NB4 (cell line): ENCODE results near the gene GCSAM.

Experiments used
- DNase-seq: peaks from one replicate; pipeline ENCODE4 v3.0.0; 2010; ENCODE audit warnings: low read depth
- H3K4me3 ChIP-seq: one replicate; pipeline ENCODE4 v1.5.1; 2011; ENCODE audit warnings: mild to moderate bottlenecking, low read depth, low read length, moderate library complexity
- CTCF ChIP-seq: IDR thresholded peaks from one replicate; pipeline ENCODE4 v1.5.1; 2012; ENCODE audit warnings: low read depth, low read length
- MAX ChIP-seq: IDR thresholded peaks from 2 replicates; pipeline ENCODE4 v1.6.1; 2011; ENCODE audit warnings: low read depth, low read length
- MYC ChIP-seq: IDR thresholded peaks from 2 replicates; pipeline ENCODE4 v1.6.1; 2011; ENCODE audit warnings: low read depth, low read length
- POLR2A ChIP-seq: IDR thresholded peaks from 2 replicates; pipeline ENCODE4 v1.6.1; 2011; ENCODE audit warnings: mild to moderate bottlenecking; ENCODE audit not compliant: insufficient read length; ENCODE audit errors: extremely low read depth

Gene GCSAM

GRCh38 chr3:112132554-112132953 is 494 bp downstream of the GCSAM start:
- DNase-seq, result no peak
- TF ChIP-seq POLR2A (no peak), MAX (no peak), CTCF (no peak), MYC (no peak)
- H3K4me3 ChIP-seq, result no peak overlapping the region

GRCh38 chr3:112132088-112132487 is 960 bp downstream of the GCSAM start:
- no peak overlapping the region for H3K4me3 ChIP-seq
- no peak for DNase-seq
- no peak for TF ChIP-seq MYC
- no peak for TF ChIP-seq POLR2A
- TF ChIP-seq CTCF, result no peak
- TF ChIP-seq MAX, result no peak

GRCh38 chr3:112131111-112131510 is 1.9 kb downstream of the GCSAM start:
- H3K4me3 ChIP-seq, result no peak overlapping the region
- no peak for DNase-seq
- TF ChIP-seq CTCF, result no peak
- TF ChIP-seq MYC, result no peak
- TF ChIP-seq MAX, result no peak
- TF ChIP-seq POLR2A, result no peak

- TF ChIP-seq MAX (no peak), MYC (no peak), CTCF (no peak), POLR2A (no peak)
- DNase-seq, result no peak
- H3K4me3 ChIP-seq, result no peak overlapping the region
Measured at GRCh38 chr3:112130638-112130993, 2.4 kb downstream of the GCSAM start.

- TF ChIP-seq MAX, result no peak
- TF ChIP-seq MYC, result no peak
- TF ChIP-seq CTCF, result no peak
- no peak for TF ChIP-seq POLR2A
- H3K4me3 ChIP-seq, result no peak overlapping the region
- no peak for DNase-seq
Measured at GRCh38 chr3:112129925-112130637, 3.0 kb downstream of the GCSAM start.
